ENCODE data around the gene PPP1R3F.

GRCh38 chrX:49284212-49284611 is 14.6 kb downstream of the PPP1R3F start:
- TF ChIP-seq POLR2A (IDR thresholded peaks at IDR 0.05) = no peak
- TF ChIP-seq, protein P1, sequence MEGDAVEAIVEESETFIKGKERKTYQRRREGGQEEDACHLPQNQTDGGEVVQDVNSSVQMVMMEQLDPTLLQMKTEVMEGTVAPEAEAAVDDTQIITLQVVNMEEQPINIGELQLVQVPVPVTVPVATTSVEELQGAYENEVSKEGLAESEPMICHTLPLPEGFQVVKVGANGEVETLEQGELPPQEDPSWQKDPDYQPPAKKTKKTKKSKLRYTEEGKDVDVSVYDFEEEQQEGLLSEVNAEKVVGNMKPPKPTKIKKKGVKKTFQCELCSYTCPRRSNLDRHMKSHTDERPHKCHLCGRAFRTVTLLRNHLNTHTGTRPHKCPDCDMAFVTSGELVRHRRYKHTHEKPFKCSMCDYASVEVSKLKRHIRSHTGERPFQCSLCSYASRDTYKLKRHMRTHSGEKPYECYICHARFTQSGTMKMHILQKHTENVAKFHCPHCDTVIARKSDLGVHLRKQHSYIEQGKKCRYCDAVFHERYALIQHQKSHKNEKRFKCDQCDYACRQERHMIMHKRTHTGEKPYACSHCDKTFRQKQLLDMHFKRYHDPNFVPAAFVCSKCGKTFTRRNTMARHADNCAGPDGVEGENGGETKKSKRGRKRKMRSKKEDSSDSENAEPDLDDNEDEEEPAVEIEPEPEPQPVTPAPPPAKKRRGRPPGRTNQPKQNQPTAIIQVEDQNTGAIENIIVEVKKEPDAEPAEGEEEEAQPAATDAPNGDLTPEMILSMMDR (IDR thresholded peaks at IDR 0.05 in 4 of 5, conservative IDR thresholded peaks at IDR 0.05 in 1 of 5) = no peak

Data from gastrocnemius medialis (tissue), 4 donors.